GM19324 (cell line): ENCODE measurements around the gene UGT2B10.

ENCODE experiments used
- ATAC-seq: cut with Tn5 transposase; IDR thresholded peaks from one replicate; pipeline ENCODE4 v1.9.1; 2021; ENCODE audit warnings: mild to moderate bottlenecking, moderate library complexity; ENCODE audit not compliant: unreplicated experiment, low FRiP score

The UGT2B10 gene

DNA sequence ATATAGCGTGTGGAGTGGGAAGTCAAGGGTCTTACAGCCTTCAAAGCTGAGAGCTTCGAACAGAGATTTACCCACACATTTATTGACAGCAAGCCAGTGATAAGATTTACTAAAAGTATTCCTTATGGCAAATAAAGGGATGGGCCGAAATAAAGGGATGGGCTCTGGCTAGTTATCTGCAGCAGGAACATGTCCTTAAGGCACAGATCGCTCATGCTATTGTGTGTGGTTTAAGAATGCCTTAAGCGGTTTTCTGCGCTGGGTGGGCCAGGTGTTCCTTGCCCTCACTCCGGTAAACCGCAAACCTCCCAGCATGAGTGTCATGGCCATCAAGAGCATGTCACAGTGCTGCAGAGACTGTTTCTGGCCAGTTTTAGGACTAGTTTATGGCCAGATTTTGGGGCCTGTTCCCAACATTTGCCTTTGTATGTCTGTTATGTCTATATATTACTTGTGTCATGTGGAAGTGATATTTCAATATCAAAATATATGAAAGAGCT is 53.5 kb downstream of the UGT2B10 start:
- ATAC-seq: no peak

DNA sequence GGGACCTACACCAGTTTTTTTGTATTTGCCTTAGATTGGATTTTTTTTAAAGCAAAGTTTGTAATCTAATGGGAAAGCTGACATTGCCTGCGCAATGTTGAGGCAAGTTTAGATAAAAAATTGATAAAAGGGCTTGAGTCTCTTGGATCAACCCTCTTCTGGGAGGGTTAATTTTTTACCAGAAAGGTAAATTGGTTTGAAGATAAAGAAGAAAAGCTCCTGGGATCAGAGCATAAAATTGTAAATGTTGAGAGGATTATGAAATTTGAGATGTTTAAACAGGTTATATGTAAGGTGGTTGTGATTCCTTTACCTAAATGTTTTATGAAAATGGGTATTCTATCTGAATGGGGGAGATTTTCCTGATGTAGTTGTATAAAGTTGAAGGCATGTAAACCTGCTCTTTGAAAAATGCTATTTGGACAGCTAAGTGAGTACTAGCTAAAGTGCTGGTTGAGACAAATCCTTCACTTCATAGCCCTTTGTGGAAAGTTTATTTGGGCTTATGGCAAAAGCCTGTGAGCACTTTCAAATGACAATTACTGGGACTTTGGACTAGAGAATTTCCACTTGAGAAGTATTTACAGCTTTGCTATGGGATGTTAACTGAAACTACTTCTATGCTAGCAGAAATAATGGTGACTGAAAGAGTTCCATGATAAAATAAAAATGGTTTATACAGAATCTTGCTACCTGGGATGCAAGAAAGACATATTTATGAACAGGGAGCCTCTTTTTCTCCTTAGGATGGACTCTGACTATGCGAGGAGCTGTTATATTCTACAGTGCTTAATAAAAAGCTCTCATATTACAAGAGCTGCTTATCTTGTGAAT is 56.2 kb downstream of the UGT2B10 start:
- ATAC-seq: no peak

DNA sequence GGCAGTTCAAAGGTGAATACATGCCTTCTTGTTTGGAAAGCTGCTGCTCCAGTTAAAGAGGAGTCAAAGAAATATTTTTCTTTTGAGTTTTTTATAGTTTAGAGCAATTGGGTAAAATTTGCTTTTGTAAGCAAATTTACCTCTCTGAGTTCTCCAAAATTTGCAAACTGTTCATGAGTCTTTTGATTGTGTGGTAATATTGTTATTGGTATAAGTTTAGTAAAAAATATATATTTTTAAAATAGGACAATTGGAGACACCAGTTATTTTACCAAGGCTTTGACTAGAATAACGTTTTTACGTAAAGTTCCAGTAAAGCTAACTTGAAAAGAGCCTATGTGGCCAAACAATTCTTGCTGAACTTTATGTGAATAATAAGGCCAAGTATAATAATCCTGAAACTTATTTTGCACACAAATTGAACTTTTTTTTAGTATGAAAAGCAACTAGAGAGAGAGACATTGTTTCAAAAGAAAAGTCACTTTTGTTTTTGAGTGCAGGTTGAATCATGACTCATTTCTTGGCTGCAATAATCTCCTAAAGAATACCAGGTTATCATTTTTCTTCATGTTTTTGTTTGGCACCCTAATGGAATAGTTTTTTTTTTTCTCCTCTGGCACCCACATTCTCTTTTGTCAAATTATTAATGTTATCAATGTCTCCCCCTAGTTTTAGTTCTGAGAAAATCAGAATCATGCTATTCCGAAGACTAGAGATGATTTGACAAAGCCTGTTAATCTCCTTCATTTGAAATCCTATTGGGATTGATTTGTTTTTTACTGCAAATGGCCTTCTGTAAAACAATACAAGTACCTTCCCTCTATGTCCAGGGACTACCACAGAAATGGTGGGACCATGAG is 57.1 kb downstream of the UGT2B10 start:
- ATAC-seq: no peak

DNA sequence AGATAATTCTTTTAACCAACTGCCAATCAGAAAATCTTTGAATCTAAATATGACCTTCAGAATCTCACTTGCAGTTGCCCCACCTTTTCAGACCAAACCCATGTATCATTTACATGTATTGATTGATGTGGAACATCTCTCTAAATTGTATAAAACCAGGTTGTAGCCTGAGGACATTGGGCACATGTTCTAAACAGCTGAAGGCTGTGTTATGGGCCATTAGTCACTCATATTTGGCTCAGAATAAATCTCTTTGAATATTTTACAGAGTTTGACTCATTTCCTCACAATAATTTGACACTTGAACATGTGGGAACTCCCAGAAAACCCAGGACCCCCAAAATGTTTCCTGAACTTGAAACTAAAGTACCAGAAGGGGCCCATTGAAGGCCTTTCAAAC is 58.7 kb downstream of the UGT2B10 start:
- no peak for ATAC-seq

DNA sequence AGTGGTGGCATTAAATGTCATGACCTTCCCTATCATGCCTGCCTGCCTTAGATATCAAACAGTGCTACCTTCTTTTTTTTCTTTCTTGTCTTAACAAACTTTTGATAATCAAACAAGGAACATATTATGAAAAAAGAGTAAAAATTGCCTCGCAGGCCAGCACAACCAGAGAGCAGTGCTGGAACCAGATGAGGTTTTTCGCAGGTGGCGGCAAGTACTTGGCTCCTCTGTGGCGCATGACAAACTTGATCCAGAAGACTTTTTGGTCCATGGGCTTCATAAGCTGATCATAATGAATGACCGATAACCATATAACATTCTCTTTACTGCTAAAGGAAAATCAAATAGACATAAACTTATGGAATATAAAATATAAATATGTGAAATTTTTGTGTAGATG is 61.8 kb downstream of the UGT2B10 start:
- ATAC-seq: no peak

DNA sequence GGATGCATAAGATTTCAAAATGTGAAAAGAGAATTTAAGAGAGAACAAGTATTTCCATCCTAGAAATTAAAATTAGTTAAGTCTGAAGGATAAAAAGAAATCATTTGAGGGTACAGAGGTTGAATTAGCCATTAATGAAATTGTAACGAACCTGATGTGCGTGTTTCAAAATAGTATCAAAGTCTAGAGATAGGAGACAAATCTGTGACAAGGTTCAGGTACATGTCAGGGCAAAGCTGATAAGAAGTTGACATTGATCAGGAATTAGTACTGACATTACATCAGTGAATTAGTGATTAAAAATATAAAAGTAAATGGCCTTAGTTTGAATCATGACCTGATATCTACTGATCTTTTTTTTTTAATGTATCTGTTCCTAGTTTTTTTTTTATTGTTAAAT is 62.3 kb downstream of the UGT2B10 start:
- ATAC-seq: no peak
